Measurements from ENCODE around the gene SPSB1.

SPSB1 gene

DNA sequence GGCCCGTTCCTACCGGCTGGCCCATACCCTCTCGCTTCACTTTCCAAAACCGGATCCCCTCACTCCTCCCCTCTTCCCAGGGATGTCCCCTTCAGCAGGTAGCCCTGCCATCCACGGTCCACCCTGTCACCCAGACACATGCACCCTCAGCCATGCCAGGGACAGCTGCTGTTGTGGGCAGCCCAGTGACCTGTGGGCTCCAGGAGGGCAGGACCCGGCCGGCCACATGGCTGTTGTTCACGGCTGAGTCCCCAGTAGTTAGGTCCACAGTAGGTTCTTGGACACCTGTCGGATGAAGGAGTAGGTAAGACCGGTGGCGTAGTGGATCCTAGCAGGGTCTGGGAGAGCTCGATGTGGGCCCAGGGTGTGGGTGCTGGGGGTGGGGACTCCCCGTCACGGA lies 12.5 kb downstream of the SPSB1 start:
- Histone ChIP-seq H2AFZ (ENCODE audit: low read length) (no peak overlapping the region), H3K4me1 (ENCODE audit: low read length) (no peaks in the 10 kb centered on the region), H3K4me3 (ENCODE audit: low read length) (no peak overlapping the region), H3K9me2 (replicated peaks; ENCODE audit: insufficient read depth, low read length) (no peaks in the 10 kb centered on the region), H3K9me3 (replicated peaks; ENCODE audit: insufficient read depth, low read length) (no peaks in the 10 kb centered on the region), H3K9ac (ENCODE audit: low read length) (no peak overlapping the region), H3F3A (ENCODE audit: insufficient read depth, low read length) (no peaks in the 10 kb centered on the region), H3K27ac (ENCODE audit: low read length) (no peak overlapping the region), H4K20me1 (ENCODE audit: insufficient read depth, low read length) (no peaks in the 10 kb centered on the region), H3K27me3 (replicated peaks; ENCODE audit: insufficient read depth, low read length) (no peaks in the 10 kb centered on the region), H3K4me2 (ENCODE audit: low read depth, low read length) (no peak overlapping the region), H3K79me2 (ENCODE audit: low read length) (peaks cover 13% of the 10 kb centered on the region), H3K36me3 (replicated peaks; ENCODE audit: insufficient read depth, low read length) (no peaks in the 10 kb centered on the region)
- no peak for DNase-seq
- no peak for TF ChIP-seq EZH2phosphoT487 (IDR thresholded peaks at IDR 0.05; ENCODE audit: low read length)
- no peak for TF ChIP-seq EZH2 (optimal IDR thresholded peaks at IDR 0.05; ENCODE audit: low read depth, low read length)
- TF ChIP-seq, protein P1, sequence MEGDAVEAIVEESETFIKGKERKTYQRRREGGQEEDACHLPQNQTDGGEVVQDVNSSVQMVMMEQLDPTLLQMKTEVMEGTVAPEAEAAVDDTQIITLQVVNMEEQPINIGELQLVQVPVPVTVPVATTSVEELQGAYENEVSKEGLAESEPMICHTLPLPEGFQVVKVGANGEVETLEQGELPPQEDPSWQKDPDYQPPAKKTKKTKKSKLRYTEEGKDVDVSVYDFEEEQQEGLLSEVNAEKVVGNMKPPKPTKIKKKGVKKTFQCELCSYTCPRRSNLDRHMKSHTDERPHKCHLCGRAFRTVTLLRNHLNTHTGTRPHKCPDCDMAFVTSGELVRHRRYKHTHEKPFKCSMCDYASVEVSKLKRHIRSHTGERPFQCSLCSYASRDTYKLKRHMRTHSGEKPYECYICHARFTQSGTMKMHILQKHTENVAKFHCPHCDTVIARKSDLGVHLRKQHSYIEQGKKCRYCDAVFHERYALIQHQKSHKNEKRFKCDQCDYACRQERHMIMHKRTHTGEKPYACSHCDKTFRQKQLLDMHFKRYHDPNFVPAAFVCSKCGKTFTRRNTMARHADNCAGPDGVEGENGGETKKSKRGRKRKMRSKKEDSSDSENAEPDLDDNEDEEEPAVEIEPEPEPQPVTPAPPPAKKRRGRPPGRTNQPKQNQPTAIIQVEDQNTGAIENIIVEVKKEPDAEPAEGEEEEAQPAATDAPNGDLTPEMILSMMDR (IDR thresholded peaks at IDR 0.05; ENCODE audit: low read length), result no peak

DNA sequence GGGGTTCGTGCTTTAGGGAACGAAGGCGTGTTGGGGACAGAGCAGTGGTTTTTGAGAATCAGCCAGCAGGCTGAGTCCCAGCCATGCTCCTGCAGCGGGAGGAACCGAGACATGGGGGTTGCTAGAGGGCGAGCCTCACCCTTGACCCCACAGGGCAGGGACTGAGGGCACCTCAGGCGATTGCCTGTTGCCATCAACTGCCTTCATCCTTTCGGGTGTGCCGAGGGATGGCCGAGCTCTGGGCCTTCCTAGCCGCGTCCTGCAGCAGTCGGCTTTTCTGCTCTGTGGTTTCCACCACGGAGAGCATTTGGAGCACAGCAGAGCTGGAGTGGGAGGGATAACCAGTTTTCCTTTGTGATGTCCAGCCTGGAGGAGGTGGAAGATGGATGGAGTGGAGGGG lies 13.3 kb downstream of the SPSB1 start:
- no peaks in the 10 kb centered on the region for H3F3A ChIP-seq (ENCODE audit: insufficient read depth, low read length)
- no peak for DNase-seq
- no peaks in the 10 kb centered on the region for H3K4me1 ChIP-seq (ENCODE audit: low read length)
- no peaks in the 10 kb centered on the region for H3K9me3 ChIP-seq (replicated peaks; ENCODE audit: insufficient read depth, low read length)
- no peak overlapping the region for H3K4me2 ChIP-seq (ENCODE audit: low read depth, low read length)
- no peaks in the 10 kb centered on the region for H4K20me1 ChIP-seq (ENCODE audit: insufficient read depth, low read length)
- no peak overlapping the region for H2AFZ ChIP-seq (ENCODE audit: low read length)
- H3K79me2 ChIP-seq (ENCODE audit: low read length), result peaks cover 13% of the 10 kb centered on the region
- H3K27me3 ChIP-seq (replicated peaks; ENCODE audit: insufficient read depth, low read length), result no peaks in the 10 kb centered on the region
- no peak overlapping the region for H3K27ac ChIP-seq (ENCODE audit: low read length)
- H3K9me2 ChIP-seq (replicated peaks; ENCODE audit: insufficient read depth, low read length), result no peaks in the 10 kb centered on the region
- H3K36me3 ChIP-seq (replicated peaks; ENCODE audit: insufficient read depth, low read length), result no peaks in the 10 kb centered on the region
- H3K4me3 ChIP-seq (ENCODE audit: low read length), result no peak overlapping the region
- TF ChIP-seq, protein P1 (IDR thresholded peaks at IDR 0.05; ENCODE audit: low read length), result no peak
- no peak overlapping the region for H3K9ac ChIP-seq (ENCODE audit: low read length)

DNA sequence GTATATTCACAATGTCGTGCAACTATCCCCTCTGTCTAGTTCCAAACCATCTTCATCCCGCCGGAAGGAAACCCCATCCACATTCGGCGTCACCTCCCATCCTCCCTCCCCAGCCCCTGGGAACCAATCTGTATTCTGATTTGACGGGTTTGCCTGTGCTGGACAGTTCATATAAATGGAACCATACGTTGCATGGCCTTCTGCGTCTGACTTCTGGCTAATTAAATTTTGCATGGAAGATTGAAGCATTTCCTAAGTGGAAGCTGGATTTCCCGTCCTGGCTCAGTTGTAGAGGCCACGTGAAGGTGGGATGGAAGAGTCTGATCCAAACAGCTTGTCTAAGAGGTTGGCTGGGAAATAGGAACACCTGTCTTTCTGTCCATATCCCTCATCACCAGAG lies 14.6 kb downstream of the SPSB1 start:
- DNase-seq, result no peak
- H3K79me2 ChIP-seq (ENCODE audit: low read length), result peaks cover 11% of the 10 kb centered on the region
- no peak overlapping the region for H3K9ac ChIP-seq (ENCODE audit: low read length)
- H3K36me3 ChIP-seq (replicated peaks; ENCODE audit: insufficient read depth, low read length), result no peaks in the 10 kb centered on the region
- no peak overlapping the region for H3K4me2 ChIP-seq (ENCODE audit: low read depth, low read length)
- TF ChIP-seq EZH2 (optimal IDR thresholded peaks at IDR 0.05; ENCODE audit: low read depth, low read length), result no peak
- no peak for TF ChIP-seq EZH2phosphoT487 (IDR thresholded peaks at IDR 0.05; ENCODE audit: low read length)
- TF ChIP-seq, protein P1 (IDR thresholded peaks at IDR 0.05; ENCODE audit: low read length), result no peak
- no peak overlapping the region for H3K27ac ChIP-seq (ENCODE audit: low read length)
- H2AFZ ChIP-seq (ENCODE audit: low read length), result no peak overlapping the region
- H3K9me2 ChIP-seq (replicated peaks; ENCODE audit: insufficient read depth, low read length), result no peaks in the 10 kb centered on the region
- no peaks in the 10 kb centered on the region for H3K27me3 ChIP-seq (replicated peaks; ENCODE audit: insufficient read depth, low read length)
- no peaks in the 10 kb centered on the region for H3K9me3 ChIP-seq (replicated peaks; ENCODE audit: insufficient read depth, low read length)
- no peaks in the 10 kb centered on the region for H3K4me1 ChIP-seq (ENCODE audit: low read length)
- H4K20me1 ChIP-seq (ENCODE audit: insufficient read depth, low read length), result no peaks in the 10 kb centered on the region
- no peak overlapping the region for H3K4me3 ChIP-seq (ENCODE audit: low read length)
- H3F3A ChIP-seq (ENCODE audit: insufficient read depth, low read length), result no peaks in the 10 kb centered on the region
